Parathyroid adenoma (tissue), 2 donors: ENCODE measurements around the gene CHCHD1.

Source experiments
- H2AFZ ChIP-seq: fragments of 300-600 bp; sonication (generic); one replicate; pipeline ENCODE4 v1.7.0; 2017; ENCODE audit warnings: antibody characterized with exemption, mild to moderate bottlenecking
- H3K27ac ChIP-seq: fragments of 300-600 bp; sonication (generic); one replicate; pipeline ENCODE4 v1.7.0; 2017
- H3K27me3 ChIP-seq: fragments of 300-600 bp; sonication (generic); one replicate; pipeline ENCODE4 v1.7.0; 2017; ENCODE audit warnings: low read length; ENCODE audit not compliant: control insufficient read depth, insufficient read depth
- H3K36me3 ChIP-seq: fragments of 300-600 bp; sonication (generic); one replicate; pipeline ENCODE4 v1.7.0; 2017; ENCODE audit warnings: low read length; ENCODE audit not compliant: control insufficient read depth, insufficient read depth
- H3K4me1 ChIP-seq: fragments of 300-600 bp; sonication (generic); one replicate; pipeline ENCODE4 v1.7.0; 2017; ENCODE audit warnings: control low read depth
- H3K4me2 ChIP-seq: fragments of 300-600 bp; sonication (generic); one replicate; pipeline ENCODE4 v1.7.0; 2017; ENCODE audit warnings: low read length
- H3K4me3 ChIP-seq: fragments of 300-600 bp; sonication (generic); one replicate; pipeline ENCODE4 v1.7.0; 2017; ENCODE audit warnings: low read depth, low read length
- H3K79me2 ChIP-seq: fragments of 300-600 bp; sonication (generic); one replicate; pipeline ENCODE4 v1.7.0; 2017; ENCODE audit warnings: control low read depth
- H3K9ac ChIP-seq: fragments of 300-600 bp; sonication (generic); one replicate; pipeline ENCODE4 v1.7.0; 2017; ENCODE audit warnings: mild to moderate bottlenecking
- H3K9me3 ChIP-seq: fragments of 300-600 bp; sonication (generic); one replicate; pipeline ENCODE4 v1.7.0; 2017; ENCODE audit warnings: low read length; ENCODE audit not compliant: control insufficient read depth
- CTCF ChIP-seq: fragments of 300-600 bp; sonication (generic); IDR thresholded peaks from one replicate; pipeline ENCODE4 v1.7.0; 2017; ENCODE audit warnings: antibody characterized with exemption, mild to moderate bottlenecking
- donor health status: primary hyperparathyroidism.

The CHCHD1 gene

GRCh38 chr10:73797324-73798025 is 15.6 kb downstream of the CHCHD1 start:
- no peaks in the 10 kb centered on the region for H3K27me3 ChIP-seq
- H3K79me2 ChIP-seq = no peaks in the 10 kb centered on the region
- no peak overlapping the region for H3K9ac ChIP-seq
- H3K9me3 ChIP-seq = no peaks in the 10 kb centered on the region
- H3K36me3 ChIP-seq = no peaks in the 10 kb centered on the region
- H2AFZ ChIP-seq = no peak overlapping the region
- no peak overlapping the region for H3K4me2 ChIP-seq
- H3K4me3 ChIP-seq = no peak overlapping the region
- H3K4me1 ChIP-seq = no peaks in the 10 kb centered on the region
- no peak overlapping the region for H3K27ac ChIP-seq
- no peak for TF ChIP-seq CTCF

- Histone ChIP-seq H3K79me2 (no peaks in the 10 kb centered on the region), H3K9me3 (no peaks in the 10 kb centered on the region), H3K27me3 (no peaks in the 10 kb centered on the region), H3K9ac (no peak overlapping the region), H3K4me1 (no peaks in the 10 kb centered on the region), H2AFZ (no peak overlapping the region), H3K4me3 (no peak overlapping the region), H3K36me3 (no peaks in the 10 kb centered on the region), H3K27ac (no peak overlapping the region), H3K4me2 (no peak overlapping the region)
- no peak for TF ChIP-seq CTCF
Observed at GRCh38 chr10:73798087-73798486, 16.2 kb downstream of the CHCHD1 start.

- no peak overlapping the region for H3K27ac ChIP-seq
- no peaks in the 10 kb centered on the region for H3K36me3 ChIP-seq
- H3K9ac ChIP-seq = no peak overlapping the region
- no peaks in the 10 kb centered on the region for H3K79me2 ChIP-seq
- H3K27me3 ChIP-seq = no peaks in the 10 kb centered on the region
- H3K4me1 ChIP-seq = no peaks in the 10 kb centered on the region
- H3K4me2 ChIP-seq = no peak overlapping the region
- no peaks in the 10 kb centered on the region for H3K9me3 ChIP-seq
- TF ChIP-seq CTCF = no peak
- no peak overlapping the region for H2AFZ ChIP-seq
- H3K4me3 ChIP-seq = no peak overlapping the region
Observed at GRCh38 chr10:73798927-73799560, 17.2 kb downstream of the CHCHD1 start.

GRCh38 chr10:73799899-73800559 is 18.2 kb downstream of the CHCHD1 start:
- Histone ChIP-seq H3K36me3 (no peaks in the 10 kb centered on the region), H3K79me2 (no peaks in the 10 kb centered on the region), H2AFZ (no peak overlapping the region), H3K27ac (no peak overlapping the region), H3K4me2 (no peak overlapping the region), H3K4me1 (no peaks in the 10 kb centered on the region), H3K27me3 (no peaks in the 10 kb centered on the region), H3K9ac (no peak overlapping the region), H3K9me3 (no peaks in the 10 kb centered on the region), H3K4me3 (no peak overlapping the region)
- no peak for TF ChIP-seq CTCF
